Skeletal muscle cell (primary cell): ENCODE measurements around the gene SLC12A2.

Experiments used
- DNase-seq: peaks from one replicate; pipeline ENCODE4 v3.0.0-alpha.2; 2010; ENCODE audit warnings: low read depth
- H3K4me3 ChIP-seq: 2 replicates; pipeline ENCODE4 v1.5.1; 2011; ENCODE audit warnings: low read depth, mild to moderate bottlenecking, control low read depth, low read length, moderate library complexity

The SLC12A2 gene

GRCh38 chr5:128154943-128155342, 71.4 kb downstream of the SLC12A2 start:
- no peak for DNase-seq

GRCh38 chr5:128155776-128156175, 72.2 kb downstream of the SLC12A2 start:
- no peak for DNase-seq
- H3K4me3 ChIP-seq: no peak overlapping the region

More at GRCh38 chr5:128154943-128155342, 71.4 kb downstream of the SLC12A2 start:
- H3K4me3 ChIP-seq: no peak overlapping the region

GRCh38 chr5:128156521-128156920, 73.0 kb downstream of the SLC12A2 start:
- no peak overlapping the region for H3K4me3 ChIP-seq
- no peak for DNase-seq

- no peak overlapping the region for H3K4me3 ChIP-seq
- no peak for DNase-seq
These were observed 74.8 kb downstream of the SLC12A2 start for GRCh38 chr5:128158342-128158741.

- no peak overlapping the region for H3K4me3 ChIP-seq
- DNase-seq: peak; percentile 16
These were observed 80.4 kb downstream of the SLC12A2 start for GRCh38 chr5:128163991-128164390.

- no peak overlapping the region for H3K4me3 ChIP-seq
- no peak for DNase-seq
These were observed 85.9 kb downstream of the SLC12A2 start for GRCh38 chr5:128169401-128170017.

GRCh38 chr5:128172102-128172501, 88.5 kb downstream of the SLC12A2 start:
- DNase-seq: no peak
- H3K4me3 ChIP-seq: no peak overlapping the region

- no peak for DNase-seq
- no peak overlapping the region for H3K4me3 ChIP-seq
These were observed 91.4 kb downstream of the SLC12A2 start for GRCh38 chr5:128174951-128175350.

- no peak overlapping the region for H3K4me3 ChIP-seq
- no peak for DNase-seq
These were observed 108.8 kb downstream of the SLC12A2 start for GRCh38 chr5:128192368-128192767.

GRCh38 chr5:128193665-128194390, 110.3 kb downstream of the SLC12A2 start:
- DNase-seq: no peak
- no peak overlapping the region for H3K4me3 ChIP-seq

- no peak for DNase-seq
- H3K4me3 ChIP-seq: no peak overlapping the region
These were observed 111.8 kb downstream of the SLC12A2 start for GRCh38 chr5:128195316-128195715.

GRCh38 chr5:128196080-128196479, 112.5 kb downstream of the SLC12A2 start:
- no peak for DNase-seq
- no peak overlapping the region for H3K4me3 ChIP-seq

- peak; percentile 26 for DNase-seq
- H3K4me3 ChIP-seq: no peak overlapping the region
These were observed 113.2 kb downstream of the SLC12A2 start for GRCh38 chr5:128196791-128197190.

GRCh38 chr5:128197896-128198522, 114.4 kb downstream of the SLC12A2 start:
- no peak overlapping the region for H3K4me3 ChIP-seq
- DNase-seq: no peak

- no peak for DNase-seq
- H3K4me3 ChIP-seq: no peak overlapping the region
These were observed 115.5 kb downstream of the SLC12A2 start for GRCh38 chr5:128199104-128199503.

- DNase-seq: no peak
- no peak overlapping the region for H3K4me3 ChIP-seq
These were observed 116.0 kb downstream of the SLC12A2 start for GRCh38 chr5:128199611-128200010.

GRCh38 chr5:128201065-128201926, 117.7 kb downstream of the SLC12A2 start:
- peak overlapping the region; percentile 6 for H3K4me3 ChIP-seq
- no peak for DNase-seq

GRCh38 chr5:128202320-128202719, 118.8 kb downstream of the SLC12A2 start:
- H3K4me3 ChIP-seq: no peak overlapping the region
- DNase-seq: no peak

GRCh38 chr5:128208436-128208835, 124.9 kb downstream of the SLC12A2 start:
- no peak overlapping the region for H3K4me3 ChIP-seq
- no peak for DNase-seq
